A673 (cell line): Measurements from ENCODE around the gene ECI2. TPM values are rescaled to one million over a fixed set of nuclear protein-coding genes. Genes with fewer than 3 reads are reported as not detected.

ENCODE experiments used
- BruUV-seq: library from RNA; stranded (reverse); fragments of 400-500 nt; replicated peaks from 2 replicates; lab custom pipeline; 2021; lab: Mats Ljungman, UMichigan
- CTCF ChIA-PET: fragments of 300-600 bp; sonication (Branson Sonifier 250); formaldehyde crosslinking; loops from one replicate; lab custom pipeline; 2022; ENCODE audit warnings: antibody characterized with exemption; lab: Charles Lee
- POLR2A ChIA-PET: fragments of 300-600 bp; sonication (Branson Sonifier 250); formaldehyde crosslinking; loops from one replicate; lab custom pipeline; 2022; ENCODE audit warnings: antibody characterized with exemption; ENCODE audit not compliant: low non-redundant PET; lab: Charles Lee
- DNase-seq: peaks from one replicate; pipeline ENCODE4 v3.0.0-alpha.2; 2015; ENCODE audit warnings: low spot score
- H3K27ac ChIP-seq: fragments of 200-600 bp; sonication (generic); 2 replicates; pipeline ENCODE4 v1.5.1; 2016; ENCODE audit warnings: mixed run types, low read depth, mild to moderate bottlenecking, mixed read lengths, antibody characterized with exemption, low read length; ENCODE audit not compliant: poor library complexity, severe bottlenecking
- H3K27me3 ChIP-seq: fragments of 200-600 bp; sonication (generic); replicated peaks from 2 replicates; pipeline ENCODE4 v1.6.1; 2017; ENCODE audit warnings: mixed run types, low read depth, mild to moderate bottlenecking, mixed read lengths, antibody characterized with exemption, low read length; ENCODE audit not compliant: insufficient read depth, poor library complexity
- H3K36me3 ChIP-seq: fragments of 200-600 bp; sonication (generic); 2 replicates; pipeline ENCODE4 v1.6.1; 2016; ENCODE audit warnings: mixed run types, mild to moderate bottlenecking, mixed read lengths, antibody characterized with exemption, low read length; ENCODE audit not compliant: insufficient read depth, poor library complexity, severe bottlenecking
- H3K4me1 ChIP-seq: fragments of 200-600 bp; sonication (generic); 2 replicates; pipeline ENCODE4 v1.6.1; 2017; ENCODE audit warnings: mixed run types, mild to moderate bottlenecking, mixed read lengths, antibody characterized with exemption, low read length; ENCODE audit not compliant: insufficient read depth, poor library complexity, severe bottlenecking
- H3K4me3 ChIP-seq: fragments of 200-600 bp; sonication (generic); 2 replicates; pipeline ENCODE4 v1.5.1; 2016; ENCODE audit warnings: low read depth, mixed run types, mild to moderate bottlenecking, mixed read lengths, low read length; ENCODE audit not compliant: poor library complexity, severe bottlenecking
- H3K9me3 ChIP-seq: fragments of 200-600 bp; sonication (generic); 2 replicates; pipeline ENCODE4 v1.6.1; 2016; ENCODE audit warnings: mixed run types, low read depth, mild to moderate bottlenecking, mixed read lengths, antibody characterized with exemption, low read length; ENCODE audit not compliant: poor library complexity, severe bottlenecking
- EZH2 ChIP-seq: fragments of 200-600 bp; sonication (generic); IDR thresholded peaks from 2 replicates; pipeline ENCODE4 v1.6.1; 2017; ENCODE audit warnings: borderline replicate concordance, low read depth, mild to moderate bottlenecking, mixed read lengths, antibody characterized with exemption, low read length; ENCODE audit not compliant: poor library complexity, severe bottlenecking
- intact Hi-C: fragments of 100-400 bp; cut with micrococcal nuclease; formaldehyde crosslinking; loops from one replicate; pipeline ENCODE4 v1.10.0; 2022; ENCODE audit not compliant: unreplicated experiment
- total RNA-seq: library from RNA; stranded (reverse); gene quantifications from 2 replicates; pipeline ENCODE4 v1.2.3, GENCODE V29; 2021
- TF ChIP-seq, protein P1 (sequence below): fragments of 300-800, 200-600 bp; sonication (generic); conservative IDR thresholded peaks from 2 replicates; pipeline ENCODE4 v1.5.1; 2017; ENCODE audit warnings: low read depth, mild to moderate bottlenecking, antibody characterized with exemption, low read length, moderate library complexity, mixed read lengths

Gene ECI2
- total RNA-seq, 1 experiment from 2014 or later = 56.3 TPM

DNA sequence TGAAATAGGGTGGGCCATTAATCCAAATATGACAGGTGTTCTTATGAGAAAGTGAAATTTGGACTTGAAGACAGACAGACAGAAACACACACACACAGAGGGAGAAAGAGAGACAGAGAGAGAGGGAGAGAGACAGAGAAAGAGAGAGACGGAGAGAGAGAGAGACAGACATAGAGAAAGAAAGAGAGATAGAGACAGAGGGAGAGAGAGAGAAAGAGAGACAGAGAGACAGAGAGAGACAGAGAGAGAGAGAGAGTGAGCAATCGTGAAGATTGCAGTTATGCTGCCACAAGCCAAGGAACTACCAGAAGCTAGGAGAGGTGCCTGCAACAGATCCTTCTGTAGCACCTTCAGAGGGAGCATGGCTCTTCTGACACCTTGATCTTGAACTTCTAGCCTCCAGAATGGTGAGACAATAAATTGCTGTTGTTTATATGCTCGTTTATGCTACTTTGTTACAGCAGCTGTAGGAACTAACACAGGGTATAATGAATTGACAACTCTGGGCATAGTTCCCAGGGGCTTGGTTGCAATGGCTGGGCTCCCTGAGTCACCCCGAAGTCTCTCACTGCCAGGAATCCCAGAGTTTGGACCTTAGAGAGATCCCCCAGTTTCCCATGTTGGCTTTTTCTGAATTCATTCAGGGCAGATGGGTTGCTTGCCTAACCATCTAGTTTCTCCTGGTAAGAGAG is 44.7 kb upstream of the ECI2 start:
- Histone ChIP-seq H3K4me1 (no peaks in the 10 kb centered on the region), H3K9me3 (no peaks in the 10 kb centered on the region), H3K27ac (no peak overlapping the region), H3K27me3 (no peaks in the 10 kb centered on the region), H3K36me3 (no peaks in the 10 kb centered on the region), H3K4me3 (no peak overlapping the region)
- no peak for DNase-seq
- TF ChIP-seq, protein P1, sequence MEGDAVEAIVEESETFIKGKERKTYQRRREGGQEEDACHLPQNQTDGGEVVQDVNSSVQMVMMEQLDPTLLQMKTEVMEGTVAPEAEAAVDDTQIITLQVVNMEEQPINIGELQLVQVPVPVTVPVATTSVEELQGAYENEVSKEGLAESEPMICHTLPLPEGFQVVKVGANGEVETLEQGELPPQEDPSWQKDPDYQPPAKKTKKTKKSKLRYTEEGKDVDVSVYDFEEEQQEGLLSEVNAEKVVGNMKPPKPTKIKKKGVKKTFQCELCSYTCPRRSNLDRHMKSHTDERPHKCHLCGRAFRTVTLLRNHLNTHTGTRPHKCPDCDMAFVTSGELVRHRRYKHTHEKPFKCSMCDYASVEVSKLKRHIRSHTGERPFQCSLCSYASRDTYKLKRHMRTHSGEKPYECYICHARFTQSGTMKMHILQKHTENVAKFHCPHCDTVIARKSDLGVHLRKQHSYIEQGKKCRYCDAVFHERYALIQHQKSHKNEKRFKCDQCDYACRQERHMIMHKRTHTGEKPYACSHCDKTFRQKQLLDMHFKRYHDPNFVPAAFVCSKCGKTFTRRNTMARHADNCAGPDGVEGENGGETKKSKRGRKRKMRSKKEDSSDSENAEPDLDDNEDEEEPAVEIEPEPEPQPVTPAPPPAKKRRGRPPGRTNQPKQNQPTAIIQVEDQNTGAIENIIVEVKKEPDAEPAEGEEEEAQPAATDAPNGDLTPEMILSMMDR = no peak
- TF ChIP-seq EZH2 = no peak
- ChIA-PET CTCF (no interaction called here), POLR2A (no interaction called here)
- intact Hi-C loops = no loop called here
- BruUV-seq = no TSS peak

DNA sequence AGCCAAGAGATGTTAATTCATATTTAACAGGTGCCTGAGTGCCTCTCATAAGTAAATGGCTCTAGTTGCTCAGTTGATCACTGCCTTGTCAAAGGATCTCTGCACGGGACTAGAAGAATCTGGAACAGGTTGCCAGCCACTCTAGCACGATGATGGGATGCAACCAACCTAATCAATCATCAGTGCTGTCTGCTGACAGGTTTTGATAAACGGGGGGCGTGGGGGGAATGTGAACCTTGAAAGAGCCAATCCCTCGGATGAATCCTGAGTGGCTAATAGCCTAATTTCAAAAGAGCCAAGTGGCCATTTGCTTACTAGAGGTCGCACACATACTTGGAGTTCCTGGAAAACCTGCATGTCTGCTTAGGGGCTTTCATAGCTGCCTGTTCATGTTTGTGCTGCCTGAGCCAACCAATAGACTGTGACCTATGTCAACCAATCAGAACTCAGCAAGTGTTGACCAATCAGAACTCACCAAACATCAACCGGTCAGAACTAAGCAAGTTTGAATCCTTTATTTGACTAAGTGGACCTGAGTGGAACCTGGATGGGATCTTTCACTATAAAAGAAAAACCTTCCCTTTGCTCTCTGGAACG is 43.5 kb upstream of the ECI2 start:
- ChIA-PET CTCF (no interaction called here), POLR2A (no interaction called here)
- H3K27ac ChIP-seq = no peak overlapping the region
- no TSS peak for BruUV-seq
- no peaks in the 10 kb centered on the region for H3K27me3 ChIP-seq
- DNase-seq = no peak
- intact Hi-C loops = no loop called here
- H3K36me3 ChIP-seq = no peaks in the 10 kb centered on the region
- no peak overlapping the region for H3K4me3 ChIP-seq
- no peaks in the 10 kb centered on the region for H3K9me3 ChIP-seq
- TF ChIP-seq, protein P1 = no peak
- TF ChIP-seq EZH2 = no peak
- no peaks in the 10 kb centered on the region for H3K4me1 ChIP-seq

DNA sequence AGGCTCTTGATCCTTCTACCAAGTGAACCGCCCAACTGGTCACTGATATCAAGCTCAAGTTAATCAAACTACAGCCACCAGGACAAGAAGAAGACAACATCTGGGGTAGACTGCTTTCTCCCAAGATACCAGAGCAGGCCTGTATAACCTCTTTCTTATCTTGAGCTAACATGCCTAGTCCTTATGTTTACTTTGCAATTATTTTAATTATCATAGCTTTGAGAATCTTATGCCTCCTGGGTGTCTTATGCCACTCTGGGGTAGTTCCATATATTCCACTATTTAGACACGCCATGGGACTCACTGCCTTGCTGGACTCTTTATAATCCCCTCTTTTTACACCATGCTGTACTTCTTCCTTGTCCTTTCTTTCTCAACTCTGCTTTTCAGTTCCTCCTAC is 41.5 kb upstream of the ECI2 start:
- TF ChIP-seq, protein P1 = no peak
- no peak for TF ChIP-seq EZH2
- DNase-seq = no peak
- BruUV-seq = no TSS peak
- Histone ChIP-seq H3K27ac (no peak overlapping the region), H3K27me3 (no peaks in the 10 kb centered on the region), H3K4me3 (no peak overlapping the region), H3K4me1 (no peaks in the 10 kb centered on the region), H3K9me3 (no peaks in the 10 kb centered on the region), H3K36me3 (no peaks in the 10 kb centered on the region)
- intact Hi-C loops = no loop called here
- ChIA-PET CTCF (no interaction called here), POLR2A (no interaction called here)
